GM18868 (cell line): ENCODE results near the gene GNAI2.
"Not testable (repeated sequence)": the region's sequence is repeated elsewhere in the genome, so short reads cannot be mapped to it uniquely, and the experiment has no call there.

Experiments
- ATAC-seq: cut with Tn5 transposase; IDR thresholded peaks from one replicate; pipeline ENCODE4 v1.9.1; 2021; ENCODE audit warnings: mild to moderate bottlenecking, moderate library complexity; ENCODE audit not compliant: unreplicated experiment

GNAI2 gene

GRCh38 chr3:50224639-50225038 lies 11.4 kb upstream of the GNAI2 start:
- ATAC-seq, result no peak

- ATAC-seq, result no peak
Observed at GRCh38 chr3:50226888-50227389, 9.1 kb upstream of the GNAI2 start.

GRCh38 chr3:50227390-50228183 lies 8.4 kb upstream of the GNAI2 start:
- ATAC-seq, result peak; percentile 83

GRCh38 chr3:50228184-50228763 lies 7.7 kb upstream of the GNAI2 start:
- ATAC-seq, result not testable (repeated sequence)

GRCh38 chr3:50229490-50229889 lies 6.5 kb upstream of the GNAI2 start:
- no peak for ATAC-seq

- ATAC-seq, result no peak
Observed at GRCh38 chr3:50230104-50230793, 5.8 kb upstream of the GNAI2 start.

GRCh38 chr3:50230794-50231125 lies 5.2 kb upstream of the GNAI2 start:
- ATAC-seq, result no peak

GRCh38 chr3:50231581-50231980 lies 4.4 kb upstream of the GNAI2 start:
- ATAC-seq, result no peak

GRCh38 chr3:50232303-50232702 lies 3.7 kb upstream of the GNAI2 start:
- ATAC-seq, result no peak

GRCh38 chr3:50233176-50233575 lies 2.8 kb upstream of the GNAI2 start:
- ATAC-seq, result no peak

GRCh38 chr3:50236484-50237132 lies 604 bp downstream of the GNAI2 start:
- ATAC-seq, result no peak

- ATAC-seq, result no peak
Observed at GRCh38 chr3:50237133-50237651, 1.2 kb downstream of the GNAI2 start.

- peak; percentile 41 for ATAC-seq
Observed at GRCh38 chr3:50237754-50238548, 1.9 kb downstream of the GNAI2 start.

- ATAC-seq, result no peak
Observed at GRCh38 chr3:50238549-50239026, 2.6 kb downstream of the GNAI2 start.

- no peak for ATAC-seq
Observed at GRCh38 chr3:50239649-50240048, 3.6 kb downstream of the GNAI2 start.

GRCh38 chr3:50241163-50241562 lies 5.2 kb downstream of the GNAI2 start:
- ATAC-seq, result no peak

GRCh38 chr3:50241713-50242380 lies 5.8 kb downstream of the GNAI2 start:
- no peak for ATAC-seq

GRCh38 chr3:50242381-50242770 lies 6.4 kb downstream of the GNAI2 start:
- ATAC-seq, result no peak

- no peak for ATAC-seq
Observed at GRCh38 chr3:50242851-50243542, 7.0 kb downstream of the GNAI2 start.
